Measurements from ENCODE around the gene ALMS1.
"Not testable (repeated sequence)": the region's sequence is repeated elsewhere in the genome, so short reads cannot be mapped to it uniquely, and the experiment has no call there.

ALMS1 gene

GRCh38 chr2:73630662-73631266 is 245.1 kb downstream of the ALMS1 start:
- DNase-seq (ENCODE audit: low read depth); in situ Hi-C loops (cut with HindIII; ENCODE audit: low sequenced_read_pairs); H3K4me3 ChIP-seq (ENCODE audit: low read depth, low read length): not testable (repeated sequence)
- TF ChIP-seq, protein P1, sequence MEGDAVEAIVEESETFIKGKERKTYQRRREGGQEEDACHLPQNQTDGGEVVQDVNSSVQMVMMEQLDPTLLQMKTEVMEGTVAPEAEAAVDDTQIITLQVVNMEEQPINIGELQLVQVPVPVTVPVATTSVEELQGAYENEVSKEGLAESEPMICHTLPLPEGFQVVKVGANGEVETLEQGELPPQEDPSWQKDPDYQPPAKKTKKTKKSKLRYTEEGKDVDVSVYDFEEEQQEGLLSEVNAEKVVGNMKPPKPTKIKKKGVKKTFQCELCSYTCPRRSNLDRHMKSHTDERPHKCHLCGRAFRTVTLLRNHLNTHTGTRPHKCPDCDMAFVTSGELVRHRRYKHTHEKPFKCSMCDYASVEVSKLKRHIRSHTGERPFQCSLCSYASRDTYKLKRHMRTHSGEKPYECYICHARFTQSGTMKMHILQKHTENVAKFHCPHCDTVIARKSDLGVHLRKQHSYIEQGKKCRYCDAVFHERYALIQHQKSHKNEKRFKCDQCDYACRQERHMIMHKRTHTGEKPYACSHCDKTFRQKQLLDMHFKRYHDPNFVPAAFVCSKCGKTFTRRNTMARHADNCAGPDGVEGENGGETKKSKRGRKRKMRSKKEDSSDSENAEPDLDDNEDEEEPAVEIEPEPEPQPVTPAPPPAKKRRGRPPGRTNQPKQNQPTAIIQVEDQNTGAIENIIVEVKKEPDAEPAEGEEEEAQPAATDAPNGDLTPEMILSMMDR (IDR thresholded peaks at IDR 0.05; ENCODE audit: low read depth, low read length, missing control alignments) = peak; percentile 61

GRCh38 chr2:73636977-73637376 is 251.3 kb downstream of the ALMS1 start:
- H3K4me3 ChIP-seq (ENCODE audit: low read depth, low read length); in situ Hi-C loops (cut with HindIII; ENCODE audit: low sequenced_read_pairs); DNase-seq (ENCODE audit: low read depth): not testable (repeated sequence)

DNA sequence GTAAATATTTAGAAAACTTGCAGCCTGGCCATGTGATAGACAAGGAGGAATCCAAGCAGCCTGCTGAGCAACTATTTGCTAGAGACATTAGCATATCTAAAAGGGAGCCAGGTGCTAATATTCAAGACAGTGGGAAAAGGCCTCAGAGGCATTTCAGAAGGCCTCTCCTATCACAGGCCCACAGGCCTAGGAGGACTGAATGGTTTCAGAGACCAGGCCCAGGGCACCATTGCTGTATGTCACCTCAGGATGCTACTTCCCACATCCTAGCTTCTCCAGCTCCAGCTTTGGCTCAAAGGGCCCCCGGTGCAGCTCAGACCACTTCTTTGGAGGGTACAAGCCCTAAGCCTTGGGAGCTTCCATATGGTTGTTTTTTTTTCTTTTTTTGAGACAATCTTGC is 252.8 kb downstream of the ALMS1 start:
- no peak for DNase-seq (ENCODE audit: low read depth)
- in situ Hi-C loops (cut with HindIII; ENCODE audit: low sequenced_read_pairs) = no loop called here
- TF ChIP-seq, protein P1 (IDR thresholded peaks at IDR 0.05; ENCODE audit: low read depth, low read length, missing control alignments) = no peak
- no peak overlapping the region for H3K4me3 ChIP-seq (ENCODE audit: low read depth, low read length)

- H3K4me3 ChIP-seq (ENCODE audit: low read depth, low read length) = no peak overlapping the region
- in situ Hi-C loops (cut with HindIII; ENCODE audit: low sequenced_read_pairs) = no loop called here
- no peak for DNase-seq (ENCODE audit: low read depth)
- TF ChIP-seq, protein P1 (IDR thresholded peaks at IDR 0.05; ENCODE audit: low read depth, low read length, missing control alignments) = no peak
These were observed 254.9 kb downstream of the ALMS1 start for GRCh38 chr2:73640511-73640911.

GRCh38 chr2:73640946-73641766 is 255.5 kb downstream of the ALMS1 start:
- no peak overlapping the region for H3K4me3 ChIP-seq (ENCODE audit: low read depth, low read length)
- no peak for DNase-seq (ENCODE audit: low read depth)
- in situ Hi-C loops (cut with HindIII; ENCODE audit: low sequenced_read_pairs) = no loop called here
- TF ChIP-seq, protein P1 (IDR thresholded peaks at IDR 0.05; ENCODE audit: low read depth, low read length, missing control alignments) = no peak

GRCh38 chr2:73641767-73642062 is 256.1 kb downstream of the ALMS1 start:
- no peak overlapping the region for H3K4me3 ChIP-seq (ENCODE audit: low read depth, low read length)
- in situ Hi-C loops (cut with HindIII; ENCODE audit: low sequenced_read_pairs) = no loop called here
- DNase-seq (ENCODE audit: low read depth) = no peak
- TF ChIP-seq, protein P1 (IDR thresholded peaks at IDR 0.05; ENCODE audit: low read depth, low read length, missing control alignments) = no peak

DNA sequence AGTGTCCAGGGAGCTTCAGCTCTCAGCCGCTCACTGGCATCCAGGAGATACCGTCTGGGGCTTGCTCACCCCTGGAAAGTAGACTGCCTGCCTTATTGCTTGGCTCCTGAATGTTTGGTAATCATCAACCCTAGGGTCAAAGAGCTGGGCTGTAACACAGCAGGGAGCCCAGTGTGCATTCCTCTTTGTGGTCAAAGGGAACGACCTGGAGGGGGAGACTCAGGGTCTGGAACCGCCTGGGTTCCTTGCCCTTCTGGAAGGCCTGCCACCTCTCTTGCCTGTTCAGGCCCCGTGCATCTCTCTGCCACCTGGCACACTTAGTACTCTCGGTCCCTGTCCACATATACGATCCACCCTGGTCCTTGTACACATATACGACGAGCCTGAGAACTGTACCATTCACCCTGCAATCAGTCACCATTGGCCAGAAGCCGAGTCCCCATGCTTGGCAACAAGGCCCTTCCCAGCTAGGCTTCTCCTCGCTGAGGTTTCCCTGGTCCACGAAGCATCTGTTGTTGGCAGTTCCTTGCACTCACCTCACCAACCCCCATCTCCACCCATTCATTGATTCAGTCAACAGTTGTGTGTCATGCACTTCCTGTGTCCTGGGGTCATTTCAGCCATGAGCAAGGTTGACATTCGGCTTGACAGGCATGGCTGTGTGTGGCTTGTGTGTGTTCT is 256.8 kb downstream of the ALMS1 start, which contains the start of gene NAT8:
TSS of gene NAT8 (minus strand) at position 85 of the 681 bp plus-strand sequence. CDS start 794 bp downstream, outside the sequence.
- in situ Hi-C loops (cut with HindIII; ENCODE audit: low sequenced_read_pairs) = no loop called here
- TF ChIP-seq, protein P1 (IDR thresholded peaks at IDR 0.05; ENCODE audit: low read depth, low read length, missing control alignments) = no peak

DNA sequence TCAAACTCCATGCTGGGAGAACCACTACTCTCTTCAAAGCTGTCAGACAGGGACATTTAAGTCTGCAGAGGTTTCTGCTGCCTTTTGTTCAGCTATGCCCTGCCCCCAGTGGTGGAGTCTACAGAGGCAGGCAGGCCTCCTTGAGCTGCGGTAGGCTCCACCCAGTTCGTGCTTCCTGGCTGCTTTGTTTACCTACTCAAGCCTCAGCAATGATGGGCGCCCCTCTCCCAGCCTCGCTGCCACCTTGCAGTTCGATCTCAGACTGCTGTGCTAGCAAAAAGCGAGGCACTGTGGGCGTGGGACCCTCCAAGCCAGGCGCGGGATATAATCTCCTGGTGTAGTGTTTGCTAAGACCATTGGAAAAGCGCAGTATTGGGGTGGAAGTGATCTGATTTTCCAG is 262.1 kb downstream of the ALMS1 start:
- H3K4me3 ChIP-seq (ENCODE audit: low read depth, low read length); DNase-seq (ENCODE audit: low read depth); in situ Hi-C loops (cut with HindIII; ENCODE audit: low sequenced_read_pairs): not testable (repeated sequence)

More for the DNA sequence above, 256.8 kb downstream of the ALMS1 start, which contains the start of gene NAT8:
- DNase-seq (ENCODE audit: low read depth) = no peak
- no peak within 1 kb of the TSS for H3K4me3 ChIP-seq (ENCODE audit: low read depth, low read length)
